GM12878 (cell line): ENCODE measurements around the gene SERPINF2. TPM values are rescaled to one million over a fixed set of nuclear protein-coding genes. Genes with fewer than 3 reads are reported as not detected.

ENCODE experiments used
- ATF2 ChIP-seq: IDR thresholded peaks from 2 replicates; pipeline ENCODE4 v1.6.1; 2012; ENCODE audit warnings: low read length, inconsistent platforms
- E2F8 ChIP-seq: fragments of 450-650 bp; IDR thresholded peaks from 2 replicates; pipeline ENCODE4 v1.6.1; 2018; ENCODE audit warnings: mild to moderate bottlenecking, low read depth, moderate library complexity; ENCODE audit not compliant: partially characterized antibody
- E4F1 ChIP-seq: fragments of 450-650 bp; IDR thresholded peaks from 2 replicates; pipeline ENCODE4 v1.6.1; 2018; ENCODE audit warnings: borderline replicate concordance, mild to moderate bottlenecking; ENCODE audit not compliant: partially characterized antibody
- HCFC1 ChIP-seq: fragments of 150-350 bp; IDR thresholded peaks from 2 replicates; pipeline ENCODE4 v1.6.1; 2014; ENCODE audit warnings: low read length
- HDAC6 ChIP-seq: fragments of 200-600 bp; sonication (generic); IDR thresholded peaks from one replicate; pipeline ENCODE4 v1.8.0; 2017; ENCODE audit warnings: antibody characterized with exemption; ENCODE audit not compliant: unreplicated experiment
- HDGF ChIP-seq: fragments of 450-650 bp; IDR thresholded peaks from 2 replicates; pipeline ENCODE4 v1.6.1; 2016; ENCODE audit warnings: antibody characterized with exemption
- IKZF1 ChIP-seq: fragments of 450-650 bp; conservative IDR thresholded peaks from 2 replicates; pipeline ENCODE4 v1.6.1; 2017; ENCODE audit warnings: antibody characterized with exemption, mild to moderate bottlenecking
- MLLT1 ChIP-seq: fragments of 450-650 bp; IDR thresholded peaks from 2 replicates; pipeline ENCODE4 v1.6.1; 2016; ENCODE audit warnings: mild to moderate bottlenecking
- NKRF ChIP-seq: fragments of 450-650 bp; conservative IDR thresholded peaks from 2 replicates; pipeline ENCODE4 v1.6.1; 2017; ENCODE audit warnings: mild to moderate bottlenecking, moderate library complexity
- PML ChIP-seq: IDR thresholded peaks from 2 replicates; pipeline ENCODE4 v1.6.1; 2012; ENCODE audit warnings: low read length, inconsistent platforms
- POLR2AphosphoS5 ChIP-seq: IDR thresholded peaks from 2 replicates; pipeline ENCODE4 v1.6.1; 2011; ENCODE audit warnings: mild to moderate bottlenecking, low read length, inconsistent platforms
- RAD21 ChIP-seq: IDR thresholded peaks from 2 replicates; pipeline ENCODE4 v1.6.1; 2011; ENCODE audit warnings: mild to moderate bottlenecking, low read depth, low read length, moderate library complexity; ENCODE audit not compliant: insufficient read depth
- RAD51 ChIP-seq: fragments of 450-650 bp; IDR thresholded peaks from 2 replicates; pipeline ENCODE4 v1.6.1; 2016; ENCODE audit warnings: moderate library complexity, mild to moderate bottlenecking, inconsistent platforms
- SMC3 ChIP-seq: IDR thresholded peaks from 2 replicates; pipeline ENCODE4 v1.6.1; 2011; ENCODE audit warnings: low read length, improper control_type of control experiment, borderline replicate concordance
- SREBF1 ChIP-seq: IDR thresholded peaks from 2 replicates; pipeline ENCODE4 v1.6.1; 2012; ENCODE audit warnings: mild to moderate bottlenecking, low read length
- TARDBP ChIP-seq: IDR thresholded peaks from 2 replicates; pipeline ENCODE4 v1.6.1; 2016; ENCODE audit warnings: borderline replicate concordance
- TCF12 ChIP-seq: IDR thresholded peaks from 2 replicates; pipeline ENCODE4 v1.6.1; 2011; ENCODE audit warnings: low read depth, mild to moderate bottlenecking, low read length
- ZNF24 ChIP-seq: fragments of 450-650 bp; IDR thresholded peaks from 2 replicates; pipeline ENCODE4 v1.6.1; 2017; ENCODE audit warnings: antibody characterized with exemption, mild to moderate bottlenecking
- polyA plus RNA-seq, 11 experiments: library from polyadenylated mRNA; depleted of rRNA in 4 of 11; unstranded in 6 of 11; stranded (reverse) in 5 of 11; fragments of >200 nt; fragmentation: Nextera tagmentation in 4 of 11; fragmentation: Illumina TruSeq in 1 of 11; extraction: Ambion mirVana in 4 of 11; extraction: Trizol in 1 of 11; gene quantifications; 1 replicate in 1 of 11; 2 replicates in 10 of 11; pipeline versions ENCODE4 v1.2.1 to v1.2.3, GENCODE V29; 2011 to 2016; ENCODE audit warnings: inconsistent platforms in 2 of 11, missing spikeins in 2 of 11, low read depth in 1 of 11
- total RNA-seq, 4 experiments: library from RNA; depleted of rRNA in 3 of 4; stranded (reverse); fragments of >200 nt in 3 of 4; fragmentation: Illumina TruSeq in 1 of 4; extraction: Trizol in 1 of 4; gene quantifications; 2 replicates each; pipeline versions ENCODE4 v1.2.1 to v1.2.3, GENCODE V29; 2013 to 2021

The SERPINF2 gene
- total and polyA plus RNA-seq, 10 of the 15 experiments (the other 5 are each of a cell fraction or from before 2014, with no cell fraction given) = 0.04 to 0.21 (median 0.12) TPM; not detected in 6

- TF ChIP-seq E4F1 (peak; percentile 8), HDGF (0 out of 2 replicates have a peak, but pooled peaks have one; percentile 19), IKZF1 (peak; percentile 15), HDAC6 (no peak), E2F8 (no peak), NKRF (0 out of 2 replicates have a peak, but pooled peaks have one; percentile 53), POLR2AphosphoS5 (no peak), ZNF24 (no peak), RAD51 (no peak), SREBF1 (no peak), PML (no peak), RAD21 (no peak), MLLT1 (no peak), HCFC1 (no peak), ATF2 (no peak), TARDBP (no peak), TCF12 (no peak), SMC3 (no peak)
Observed at GRCh38 chr17:1724869-1725641, 17.6 kb upstream of the SERPINF2 start (continued).
